GM18499 (cell line): ENCODE results near the gene RPS27.
A peak's percentile ranks its signal among the peaks of the same experiment; 100 is the strongest.

Experiments used
- ATAC-seq: cut with Tn5 transposase; IDR thresholded peaks from one replicate; pipeline ENCODE4 v1.9.1; 2021; ENCODE audit warnings: moderate number of reproducible peaks; ENCODE audit not compliant: insufficient read depth, unreplicated experiment

Gene RPS27

GRCh38 chr1:153990468-153991150 is at the start of gene RPS27:
Gene RPS27, plus strand, starts transcription at chr1:153990762. Its CDS starts 35 bp downstream, at chr1:153990797.
- peak; percentile 63 for ATAC-seq

GRCh38 chr1:153941826-153942725 is 48.5 kb upstream of the RPS27 start:
- ATAC-seq, result no peak

- no peak for ATAC-seq
Observed at GRCh38 chr1:153942766-153943549, 47.6 kb upstream of the RPS27 start.

GRCh38 chr1:153944005-153944826 is 46.3 kb upstream of the RPS27 start:
- no peak for ATAC-seq

- no peak for ATAC-seq
Observed at GRCh38 chr1:153944827-153945117, 45.8 kb upstream of the RPS27 start.

GRCh38 chr1:153945131-153945794 is 45.3 kb upstream of the RPS27 start:
- ATAC-seq, result no peak

GRCh38 chr1:153945795-153946621 is 44.6 kb upstream of the RPS27 start:
- peak; percentile 48 for ATAC-seq

- ATAC-seq, result peak; percentile 29
Observed at GRCh38 chr1:153946622-153947241, 43.8 kb upstream of the RPS27 start, which contains the start of gene DENND4B. Gene DENND4B, minus strand, starts transcription at chr1:153946718. Its CDS starts 2,344 bp downstream, at chr1:153944374.

- ATAC-seq, result no peak
Observed at GRCh38 chr1:153951183-153951582, 39.4 kb upstream of the RPS27 start.

GRCh38 chr1:153951801-153952200 is 38.8 kb upstream of the RPS27 start:
- no peak for ATAC-seq

GRCh38 chr1:153953859-153954365 is 36.6 kb upstream of the RPS27 start:
- ATAC-seq, result no peak

GRCh38 chr1:153954826-153955225 is 35.7 kb upstream of the RPS27 start:
- no peak for ATAC-seq

- ATAC-seq, result no peak
Observed at GRCh38 chr1:153956997-153957715, 33.4 kb upstream of the RPS27 start.

GRCh38 chr1:153957744-153958110 is 32.8 kb upstream of the RPS27 start:
- no peak for ATAC-seq

- ATAC-seq, result peak; percentile 55
Observed at GRCh38 chr1:153958111-153958960, 32.2 kb upstream of the RPS27 start, which contains the start of gene CRTC2. Gene CRTC2, minus strand, starts transcription at chr1:153958612. Its CDS starts 115 bp downstream, at chr1:153958497.

- no peak for ATAC-seq
Observed at GRCh38 chr1:153958961-153959260, 31.7 kb upstream of the RPS27 start.

- no peak for ATAC-seq
Observed at GRCh38 chr1:153959454-153959853, 31.1 kb upstream of the RPS27 start.
